ENCODE data around the gene CBL.

GRCh38 chr11:119188067-119188466 lies 18.1 kb upstream of the CBL start:
- no peak for TF ChIP-seq CTCF (IDR thresholded peaks at IDR 0.05; ENCODE audit: low read depth, low read length)
- TF ChIP-seq POLR2A (IDR thresholded peaks at IDR 0.05; ENCODE audit: extremely low read depth, insufficient read length), result no peak
- no peak for TF ChIP-seq MAX (IDR thresholded peaks at IDR 0.05; ENCODE audit: low read depth, low read length)
